GM21737 (cell line): ENCODE data around the gene ISX.

Source experiments
- ATAC-seq: cut with Tn5 transposase; IDR thresholded peaks from one replicate; pipeline ENCODE4 v1.9.1; 2021; ENCODE audit warnings: mild to moderate bottlenecking, moderate library complexity; ENCODE audit not compliant: unreplicated experiment

Gene ISX

DNA sequence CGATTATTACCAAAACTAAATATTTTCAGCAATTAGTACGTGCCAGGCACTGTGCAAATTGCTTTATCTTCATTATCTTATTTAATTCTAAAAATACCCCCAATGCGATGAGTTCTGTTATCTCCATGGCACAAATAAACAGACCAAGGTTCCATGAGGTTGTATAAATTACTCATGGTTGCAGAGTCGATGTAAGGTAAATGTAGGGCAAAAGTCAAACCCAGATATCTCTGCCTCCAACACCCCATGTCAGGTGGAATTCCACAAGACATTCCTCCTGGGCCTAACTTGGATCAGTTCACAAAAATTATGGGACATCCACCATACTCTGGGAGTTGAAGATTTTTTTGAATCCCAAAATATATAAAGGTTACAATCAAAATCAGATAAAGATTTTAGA is 43.7 kb downstream of the ISX start:
- ATAC-seq = no peak

DNA sequence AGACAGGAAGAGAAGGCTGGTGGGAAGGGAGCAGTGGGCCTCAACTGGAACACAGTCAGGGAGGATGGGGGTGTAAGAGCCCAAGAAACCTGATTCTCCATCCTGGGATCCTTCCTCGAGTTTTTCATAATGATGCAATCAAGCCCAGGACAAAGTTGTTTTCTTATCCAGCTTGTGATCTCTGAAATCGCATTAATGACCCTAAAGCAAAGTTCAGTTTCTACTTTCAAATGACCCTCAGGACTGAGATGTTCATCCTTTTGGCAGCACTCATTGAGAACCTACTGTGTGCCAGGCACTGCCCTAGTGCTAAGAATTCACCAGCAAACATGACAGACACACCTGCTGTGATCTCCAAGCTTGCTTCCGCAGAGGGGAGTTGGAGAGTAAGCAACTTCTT is 45.3 kb downstream of the ISX start:
- no peak for ATAC-seq

GRCh38 chr22:35113341-35113740 is 47.4 kb downstream of the ISX start:
- no peak for ATAC-seq

- no peak for ATAC-seq
These were observed 48.4 kb downstream of the ISX start for GRCh38 chr22:35114131-35114980.

- ATAC-seq = no peak
These were observed 49.6 kb downstream of the ISX start for GRCh38 chr22:35115515-35115914.

DNA sequence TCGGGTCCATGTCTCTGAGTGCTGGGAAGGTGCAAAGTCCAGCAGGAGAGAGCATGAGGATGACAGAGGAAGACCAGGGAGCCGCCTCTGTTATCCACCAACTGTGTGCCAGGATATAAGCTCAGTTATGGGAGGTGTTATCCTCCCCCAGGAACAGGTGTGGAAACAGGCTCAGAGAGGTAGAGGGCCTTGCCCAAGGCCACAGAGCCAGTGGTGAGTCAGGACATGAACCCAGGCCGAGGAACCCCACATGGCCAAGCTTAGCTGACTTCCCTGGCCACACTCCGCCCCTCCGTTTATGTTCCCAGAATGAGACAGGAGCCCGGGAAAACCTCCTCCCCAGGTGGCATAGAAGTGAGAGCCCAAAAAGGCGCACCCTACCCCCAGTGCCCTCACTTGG is 50.3 kb downstream of the ISX start:
- ATAC-seq = no peak

DNA sequence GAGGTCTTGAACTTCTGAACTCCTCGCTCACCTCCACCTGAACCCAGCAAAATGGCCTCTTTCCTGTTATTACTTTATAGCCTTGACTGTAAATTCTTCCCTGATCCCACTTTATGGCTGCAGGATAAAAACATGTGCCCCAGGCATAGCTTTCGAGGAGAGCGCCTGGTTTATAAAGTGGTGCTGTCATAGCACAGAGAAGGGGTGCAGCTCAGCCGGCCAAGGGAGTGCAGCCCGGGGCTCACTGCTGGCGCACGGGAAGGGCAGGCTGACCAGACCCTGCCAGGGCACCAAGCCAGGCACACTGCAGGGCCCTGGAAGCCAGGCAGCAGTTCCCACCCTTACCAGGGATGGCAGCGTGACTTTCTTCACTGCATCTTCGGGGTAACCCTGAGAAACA is 50.9 kb downstream of the ISX start:
- ATAC-seq = no peak

GRCh38 chr22:35119494-35119893 is 53.5 kb downstream of the ISX start:
- no peak for ATAC-seq

DNA sequence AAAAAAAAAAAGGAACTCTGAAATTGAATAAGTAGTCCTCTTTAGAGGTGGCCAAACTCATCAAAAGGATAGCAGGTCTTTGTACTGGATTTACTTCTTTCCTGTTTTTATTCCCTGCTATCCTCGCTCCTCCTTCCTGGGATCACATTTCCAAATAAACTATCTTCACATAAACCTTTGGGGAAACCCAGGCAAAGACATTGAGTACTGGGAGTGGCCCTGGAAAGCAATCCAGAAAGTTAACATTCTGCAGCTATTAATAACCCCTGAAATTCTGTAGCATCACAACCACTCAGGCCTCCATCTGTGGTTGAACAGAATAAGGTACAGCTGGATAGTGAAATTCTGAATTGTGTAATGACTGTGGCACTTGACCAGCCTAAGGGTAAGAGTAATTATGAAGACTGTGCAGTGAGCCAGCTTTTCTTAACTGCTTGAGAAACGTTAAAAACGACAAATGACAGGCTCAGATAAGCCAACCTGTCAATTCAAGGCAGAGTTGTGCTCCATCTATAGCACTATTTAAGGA is 58.8 kb downstream of the ISX start:
- ATAC-seq = no peak

DNA sequence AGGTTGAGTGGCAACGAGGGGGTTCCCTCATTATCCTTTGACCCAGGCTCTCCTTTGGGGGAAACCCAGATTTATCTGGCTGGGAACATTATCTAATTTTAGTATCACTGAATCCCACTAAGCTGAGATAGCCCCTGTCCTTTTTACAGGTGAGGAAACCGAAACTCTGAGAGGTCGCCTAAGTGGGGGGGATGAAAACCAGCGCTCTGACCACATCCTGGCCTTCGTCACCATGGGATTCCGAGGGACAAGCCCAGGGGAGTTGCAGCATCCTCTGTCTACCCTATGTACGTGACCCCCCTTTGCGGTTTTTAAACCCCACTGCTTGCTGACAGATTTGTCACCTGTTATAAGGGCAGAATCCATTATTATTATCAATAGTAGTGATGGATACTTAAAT is 61.0 kb downstream of the ISX start:
- ATAC-seq = peak; percentile 51

DNA sequence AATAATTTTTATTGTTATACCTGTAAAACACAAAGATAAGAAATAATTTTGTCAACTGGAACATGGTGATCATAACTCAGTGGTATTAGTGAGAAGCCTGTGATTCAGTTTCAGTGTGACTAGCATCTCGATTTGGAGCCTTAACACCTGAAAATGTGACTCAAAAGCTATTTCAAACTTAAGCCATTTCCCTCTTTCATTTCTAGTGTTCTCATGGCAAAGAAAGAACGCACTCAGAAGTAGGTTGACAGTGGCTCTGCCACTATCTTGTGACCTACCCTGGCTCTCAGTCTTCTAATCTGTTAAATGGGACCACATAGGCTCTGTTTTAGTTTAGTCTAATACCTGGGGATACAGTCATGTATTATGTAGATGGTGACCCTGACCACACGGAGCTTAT is 62.7 kb downstream of the ISX start:
- ATAC-seq = no peak

GRCh38 chr22:35131525-35132000 is 65.6 kb downstream of the ISX start:
- ATAC-seq = no peak

DNA sequence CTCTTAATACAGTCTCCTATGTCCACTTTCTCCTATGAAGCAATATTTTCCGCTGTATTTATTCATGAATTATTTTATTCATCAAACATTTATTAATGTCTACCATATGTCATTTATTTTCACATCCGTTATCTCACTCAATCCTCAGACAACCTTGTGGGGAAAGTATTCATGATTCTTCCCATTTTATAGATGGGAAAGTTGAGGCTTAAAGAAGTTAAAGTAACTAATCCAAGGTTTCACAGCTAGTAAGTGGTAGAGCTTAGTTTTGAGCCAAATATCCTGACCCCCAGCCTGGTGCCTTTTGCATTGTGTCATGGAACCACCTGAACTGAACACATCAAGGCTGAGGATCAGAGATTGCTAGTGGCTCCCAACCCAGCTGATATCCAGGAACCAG is 66.6 kb downstream of the ISX start:
- ATAC-seq = no peak

DNA sequence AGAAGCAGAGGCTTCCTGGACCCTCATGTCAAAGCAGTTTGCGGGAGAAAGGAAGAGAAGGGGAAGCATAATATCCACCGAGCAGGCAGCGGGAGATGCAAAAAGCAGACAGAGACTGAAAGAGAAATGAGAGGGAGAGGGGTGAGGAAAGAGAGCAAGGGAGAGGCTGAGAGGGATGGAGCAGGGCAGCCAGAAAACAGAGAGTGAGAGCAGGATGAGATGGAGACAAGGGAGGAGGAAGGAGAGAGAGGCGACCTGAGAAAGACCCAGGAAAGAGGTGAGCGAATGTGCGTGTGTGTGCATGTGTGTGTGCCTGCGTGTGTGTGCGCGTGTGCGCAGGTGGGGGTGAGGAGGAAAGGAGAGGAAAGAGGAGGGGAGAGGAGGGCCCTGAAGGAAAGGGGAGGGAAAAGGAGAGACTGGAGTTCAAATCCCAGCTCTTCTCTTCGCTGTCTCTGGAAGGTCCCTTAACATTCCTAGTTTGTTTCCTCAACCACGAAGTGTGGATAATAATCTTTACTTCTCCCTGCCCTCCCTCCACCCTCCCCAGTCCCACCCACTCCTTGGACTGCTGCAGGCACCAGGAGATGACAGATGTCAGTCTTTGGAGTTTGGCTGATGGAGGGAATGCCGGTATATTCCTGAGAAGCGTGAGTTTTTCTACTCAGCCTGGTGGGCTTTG is 67.9 kb downstream of the ISX start:
- ATAC-seq = no peak

DNA sequence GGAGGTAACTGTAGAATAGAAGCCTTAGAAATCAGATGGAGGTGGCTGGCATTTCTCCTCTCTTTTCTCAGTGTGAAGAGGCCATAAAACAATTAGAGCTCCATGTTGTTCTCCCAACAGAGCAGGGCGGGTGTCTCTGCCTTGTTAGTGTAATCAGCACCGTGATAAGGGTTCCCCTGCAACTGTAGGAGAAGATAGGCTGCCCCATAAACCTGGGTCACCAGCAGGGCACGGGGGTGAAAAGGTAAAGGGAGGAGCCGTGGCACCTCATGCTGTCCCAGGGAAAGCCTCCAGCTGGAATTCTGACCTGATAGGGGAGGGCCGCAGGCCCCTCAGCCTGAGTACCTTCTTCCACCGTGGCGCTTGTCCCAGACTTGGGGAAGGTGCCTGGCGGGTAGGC is 68.7 kb downstream of the ISX start:
- ATAC-seq = no peak

GRCh38 chr22:35135165-35135564 is 69.2 kb downstream of the ISX start:
- no peak for ATAC-seq
